Glutamatergic neuron (in vitro differentiated cells): ENCODE measurements around the gene MKNK2. TPM values are rescaled to one million over a fixed set of nuclear protein-coding genes. Genes with fewer than 3 reads are reported as not detected.

Experiments used
- DNase-seq: peaks from one replicate; pipeline ENCODE4 v3.0.0; 2022
- H3K27ac Mint-ChIP-seq: one replicate; pipeline ENCODE4 v1.8.0; 2020; ENCODE audit warnings: mild to moderate bottlenecking, mixed read lengths, inconsistent platforms; ENCODE audit not compliant: unreplicated experiment
- H3K27me3 Mint-ChIP-seq: one replicate; pipeline ENCODE4 v1.8.0; 2020; ENCODE audit warnings: mild to moderate bottlenecking, moderate library complexity, mixed read lengths, inconsistent platforms; ENCODE audit not compliant: unreplicated experiment
- H3K36me3 Mint-ChIP-seq: one replicate; pipeline ENCODE4 v1.8.0; 2020; ENCODE audit warnings: mild to moderate bottlenecking, mixed read lengths, inconsistent platforms; ENCODE audit not compliant: unreplicated experiment
- H3K4me1 Mint-ChIP-seq: one replicate; pipeline ENCODE4 v1.8.0; 2020; ENCODE audit warnings: mild to moderate bottlenecking, low read depth, mixed read lengths, inconsistent platforms; ENCODE audit not compliant: unreplicated experiment
- H3K4me3 Mint-ChIP-seq: one replicate; pipeline ENCODE4 v1.8.0; 2020; ENCODE audit warnings: mild to moderate bottlenecking, mixed read lengths, inconsistent platforms; ENCODE audit not compliant: unreplicated experiment
- H3K9me3 Mint-ChIP-seq: one replicate; pipeline ENCODE4 v1.8.0; 2020; ENCODE audit warnings: mild to moderate bottlenecking, moderate library complexity, mixed read lengths, inconsistent platforms; ENCODE audit not compliant: unreplicated experiment
- total RNA-seq: library from RNA; stranded (reverse); fragmentation: NEBNext Ultra II Directional; extraction: Animal tissue kit (Norgen Biotek cat#: 25700); gene quantifications from one replicate; pipeline ENCODE4 v1.2.1, GENCODE V29; 2021; ENCODE audit not compliant: unreplicated experiment
- TF ChIP-seq, protein P1 (sequence below): fragments of 200-600 bp; sonication (generic); IDR thresholded peaks from one replicate; pipeline ENCODE4 v1.5.0; 2021; ENCODE audit not compliant: partially characterized antibody, unreplicated experiment

MKNK2 gene
- total RNA-seq, 1 donor from 2014 or later = 149 TPM

DNA sequence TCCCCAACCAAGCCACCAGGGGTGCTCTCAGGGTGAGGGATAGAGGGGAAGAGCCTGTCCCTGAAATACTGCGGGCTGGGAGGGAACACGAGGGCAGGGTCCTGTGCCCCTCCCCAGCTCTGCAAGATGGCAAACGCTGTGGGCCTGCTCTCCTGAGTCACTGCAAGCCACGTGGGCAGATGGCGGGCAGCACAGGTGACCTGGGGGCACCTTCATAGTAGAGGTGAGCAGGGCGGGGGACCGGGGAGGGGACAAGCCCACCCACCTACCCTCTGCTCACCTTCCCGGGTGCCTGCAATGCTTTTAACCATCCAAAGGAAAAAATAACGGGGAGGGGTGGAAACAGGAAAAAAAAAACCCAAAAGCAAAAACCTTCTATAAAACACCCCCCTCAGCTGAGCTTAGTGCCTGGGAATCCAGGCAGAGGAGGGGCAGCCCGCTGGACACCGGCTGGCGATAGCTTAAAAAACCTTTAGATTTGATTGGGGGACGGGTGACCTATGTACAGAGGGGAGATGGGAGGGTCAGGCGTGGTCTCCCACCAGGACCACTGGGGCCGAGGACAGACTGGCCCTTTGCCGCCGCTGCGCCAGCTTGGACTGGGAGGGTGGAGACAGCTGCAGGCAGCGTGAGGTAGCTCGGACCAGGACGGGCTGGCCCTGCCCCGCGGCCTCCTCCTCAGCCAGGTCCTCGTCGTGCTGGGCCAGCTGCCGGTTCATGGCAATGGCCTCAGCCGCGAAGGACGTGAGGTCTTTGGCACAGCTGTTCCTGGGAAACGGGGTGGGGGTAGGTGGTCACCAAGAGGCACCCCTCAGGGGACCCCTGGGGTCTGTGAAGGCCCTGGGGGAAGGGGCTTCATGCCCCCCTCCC, 11.7 kb downstream of the MKNK2 start:
- peak overlapping the region; percentile 38 for H3K27ac Mint-ChIP-seq
- DNase-seq = peak; percentile 32
- H3K4me1 Mint-ChIP-seq = peaks cover 3% of the 10 kb centered on the region
- TF ChIP-seq, protein P1, sequence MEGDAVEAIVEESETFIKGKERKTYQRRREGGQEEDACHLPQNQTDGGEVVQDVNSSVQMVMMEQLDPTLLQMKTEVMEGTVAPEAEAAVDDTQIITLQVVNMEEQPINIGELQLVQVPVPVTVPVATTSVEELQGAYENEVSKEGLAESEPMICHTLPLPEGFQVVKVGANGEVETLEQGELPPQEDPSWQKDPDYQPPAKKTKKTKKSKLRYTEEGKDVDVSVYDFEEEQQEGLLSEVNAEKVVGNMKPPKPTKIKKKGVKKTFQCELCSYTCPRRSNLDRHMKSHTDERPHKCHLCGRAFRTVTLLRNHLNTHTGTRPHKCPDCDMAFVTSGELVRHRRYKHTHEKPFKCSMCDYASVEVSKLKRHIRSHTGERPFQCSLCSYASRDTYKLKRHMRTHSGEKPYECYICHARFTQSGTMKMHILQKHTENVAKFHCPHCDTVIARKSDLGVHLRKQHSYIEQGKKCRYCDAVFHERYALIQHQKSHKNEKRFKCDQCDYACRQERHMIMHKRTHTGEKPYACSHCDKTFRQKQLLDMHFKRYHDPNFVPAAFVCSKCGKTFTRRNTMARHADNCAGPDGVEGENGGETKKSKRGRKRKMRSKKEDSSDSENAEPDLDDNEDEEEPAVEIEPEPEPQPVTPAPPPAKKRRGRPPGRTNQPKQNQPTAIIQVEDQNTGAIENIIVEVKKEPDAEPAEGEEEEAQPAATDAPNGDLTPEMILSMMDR = no peak
- H3K4me3 Mint-ChIP-seq = no peak overlapping the region
- peaks cover 2% of the 10 kb centered on the region for H3K9me3 Mint-ChIP-seq
- no peaks in the 10 kb centered on the region for H3K36me3 Mint-ChIP-seq
- peaks cover 3% of the 10 kb centered on the region for H3K27me3 Mint-ChIP-seq

DNA sequence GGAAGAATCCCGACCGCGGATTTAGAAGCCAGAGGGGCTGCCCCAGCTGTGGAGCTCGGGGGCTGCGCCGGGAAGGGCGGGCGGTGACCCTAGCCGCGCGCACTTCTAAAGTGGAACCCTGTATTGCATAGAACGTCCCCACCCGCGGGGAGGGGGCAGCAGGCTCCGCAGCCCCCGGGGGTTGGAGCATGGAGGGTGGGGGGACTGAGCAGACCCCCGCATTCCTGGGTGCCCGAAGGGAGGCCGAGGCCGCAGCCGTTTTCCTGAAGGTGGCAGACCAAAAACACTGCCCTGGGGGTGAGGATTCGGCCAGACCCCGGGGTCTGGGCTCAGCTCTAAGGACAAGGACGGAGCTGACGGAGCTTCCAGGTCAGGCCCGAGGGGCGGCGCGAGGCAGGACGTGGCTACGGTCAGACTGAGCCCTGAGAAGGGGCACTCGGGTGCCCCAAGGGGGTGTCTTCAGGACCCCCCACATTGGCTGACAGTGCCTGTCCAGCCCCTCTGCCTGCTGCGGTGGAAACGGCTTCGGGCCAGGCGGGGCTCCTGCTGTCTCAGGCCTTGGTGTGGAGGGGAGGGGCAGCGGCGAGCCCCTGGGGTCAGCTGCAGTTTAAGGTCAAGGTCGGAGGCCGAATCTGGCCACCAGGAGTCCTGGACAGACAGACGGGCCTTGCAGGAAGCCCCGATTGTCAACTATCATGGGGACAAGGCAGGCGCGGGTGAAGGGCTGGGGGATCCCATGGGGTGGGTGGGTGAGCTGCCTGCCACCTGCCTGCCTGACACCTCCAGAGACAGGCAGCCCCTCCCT, 12.6 kb downstream of the MKNK2 start:
- Mint-ChIP-seq H3K4me3 (no peak overlapping the region), H3K4me1 (peaks cover 3% of the 10 kb centered on the region), H3K27me3 (peaks cover 2% of the 10 kb centered on the region), H3K36me3 (no peaks in the 10 kb centered on the region), H3K9me3 (peaks cover 2% of the 10 kb centered on the region), H3K27ac (no peak overlapping the region)
- TF ChIP-seq, protein P1 = peak; percentile 10
- DNase-seq = peak; percentile 36

DNA sequence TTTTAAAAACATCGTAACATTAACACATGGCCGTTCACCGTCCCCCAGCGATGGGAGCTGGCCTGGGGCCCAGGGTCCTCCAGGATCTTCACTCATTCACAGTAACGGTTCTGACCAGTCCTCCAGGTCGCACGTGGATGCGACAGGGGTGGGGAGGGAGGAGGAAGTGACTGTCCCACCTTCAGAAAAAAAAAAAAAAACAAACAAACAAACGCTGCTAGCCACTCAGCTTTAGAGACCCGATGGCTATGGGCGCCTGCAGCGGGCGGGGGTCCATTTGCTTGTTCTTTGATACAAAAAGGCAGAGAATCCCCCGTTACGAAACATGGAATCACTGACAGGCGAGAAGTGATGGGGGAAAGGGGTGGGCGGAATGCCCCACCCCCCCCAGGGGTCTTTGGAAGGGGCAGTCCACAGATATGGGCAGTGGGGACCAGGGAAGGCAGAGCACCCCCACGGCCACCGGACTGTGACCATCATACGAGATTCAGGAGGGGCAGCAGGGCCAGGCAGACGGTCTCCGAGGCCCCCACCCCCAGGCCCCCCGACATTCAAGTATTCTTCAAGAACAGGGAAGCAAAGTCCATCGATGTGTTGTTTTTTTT, 13.3 kb downstream of the MKNK2 start:
- H3K27ac Mint-ChIP-seq = no peak overlapping the region

DNA sequence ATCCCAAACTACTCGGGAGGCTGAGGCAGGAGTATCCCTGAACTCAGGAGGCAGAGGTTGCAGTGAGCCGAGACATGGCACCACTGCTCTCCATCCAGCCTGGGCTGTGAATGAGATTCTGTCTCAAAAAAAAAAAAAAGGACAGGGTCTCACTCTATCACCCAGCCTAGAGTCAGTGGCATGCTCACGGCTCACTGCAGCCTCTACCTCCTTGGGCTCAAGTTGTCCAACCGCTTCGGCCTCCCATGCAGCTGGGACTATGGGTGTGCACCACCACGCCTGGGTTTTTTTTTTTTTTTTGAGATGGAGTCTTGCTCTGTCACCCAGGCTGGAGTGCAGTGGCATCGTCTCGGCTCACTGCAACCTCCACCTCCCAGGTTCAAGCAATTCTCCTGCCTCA, 14.6 kb downstream of the MKNK2 start:
- Mint-ChIP-seq H3K9me3 (no peaks in the 10 kb centered on the region), H3K27me3 (peaks cover 2% of the 10 kb centered on the region), H3K4me1 (peaks cover 2% of the 10 kb centered on the region), H3K27ac (no peak overlapping the region), H3K4me3 (no peak overlapping the region), H3K36me3 (no peaks in the 10 kb centered on the region)
- no peak for DNase-seq
- TF ChIP-seq, protein P1 = no peak

More for the DNA sequence above, 13.3 kb downstream of the MKNK2 start:
- Mint-ChIP-seq H3K9me3 (no peaks in the 10 kb centered on the region), H3K36me3 (no peaks in the 10 kb centered on the region), H3K27me3 (no peaks in the 10 kb centered on the region), H3K4me1 (peaks cover 2% of the 10 kb centered on the region), H3K4me3 (no peak overlapping the region)
- DNase-seq = no peak
- TF ChIP-seq, protein P1 = no peak
